MM.1S (cell line): Measurements from ENCODE around the gene DAB1.

ENCODE experiments used
- EZH2phosphoT487 ChIP-seq: fragments of 300-600 bp; sonication (generic); IDR thresholded peaks from 2 replicates; pipeline ENCODE4 v1.6.1; 2018; ENCODE audit warnings: antibody characterized with exemption, low read length
- TF ChIP-seq, protein P1 (sequence below): fragments of 300-600 bp; sonication (generic); IDR thresholded peaks from 2 replicates; pipeline ENCODE4 v1.5.1; 2016; ENCODE audit warnings: antibody characterized with exemption, low read length, mixed read lengths

GRCh38 chr1:57064379-57065140, 359.3 kb downstream of the DAB1 start:
- TF ChIP-seq, protein P1, sequence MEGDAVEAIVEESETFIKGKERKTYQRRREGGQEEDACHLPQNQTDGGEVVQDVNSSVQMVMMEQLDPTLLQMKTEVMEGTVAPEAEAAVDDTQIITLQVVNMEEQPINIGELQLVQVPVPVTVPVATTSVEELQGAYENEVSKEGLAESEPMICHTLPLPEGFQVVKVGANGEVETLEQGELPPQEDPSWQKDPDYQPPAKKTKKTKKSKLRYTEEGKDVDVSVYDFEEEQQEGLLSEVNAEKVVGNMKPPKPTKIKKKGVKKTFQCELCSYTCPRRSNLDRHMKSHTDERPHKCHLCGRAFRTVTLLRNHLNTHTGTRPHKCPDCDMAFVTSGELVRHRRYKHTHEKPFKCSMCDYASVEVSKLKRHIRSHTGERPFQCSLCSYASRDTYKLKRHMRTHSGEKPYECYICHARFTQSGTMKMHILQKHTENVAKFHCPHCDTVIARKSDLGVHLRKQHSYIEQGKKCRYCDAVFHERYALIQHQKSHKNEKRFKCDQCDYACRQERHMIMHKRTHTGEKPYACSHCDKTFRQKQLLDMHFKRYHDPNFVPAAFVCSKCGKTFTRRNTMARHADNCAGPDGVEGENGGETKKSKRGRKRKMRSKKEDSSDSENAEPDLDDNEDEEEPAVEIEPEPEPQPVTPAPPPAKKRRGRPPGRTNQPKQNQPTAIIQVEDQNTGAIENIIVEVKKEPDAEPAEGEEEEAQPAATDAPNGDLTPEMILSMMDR, result no peak
- TF ChIP-seq EZH2phosphoT487, result no peak
